Measurements from ENCODE around the gene MSRB2.

- TF ChIP-seq CTCF (conservative IDR thresholded peaks at IDR 0.05 in 1 of 2, IDR thresholded peaks at IDR 0.05 in 1 of 2; ENCODE audit: low read depth in 1 of 2, low read length in 2 of 2), result no peak
- TF ChIP-seq EZH2 (IDR thresholded peaks at IDR 0.05; ENCODE audit: low read length, missing control alignments), result no peak
These were observed 1.6 kb downstream of the MSRB2 start for GRCh38 chr10:23096802-23097549.

Measured in fibroblast of lung (primary cell).